WTC11 (cell line): ENCODE results near the gene KIAA0232. TPM values are rescaled to one million over a fixed set of nuclear protein-coding genes. Genes with fewer than 3 reads are reported as not detected.

Experiments
- ATAC-seq: fragments of 200-7000 bp; cut with Tn5 transposase; 2 replicates; pipeline ENCODE4 v1.10.0; 2021; ENCODE audit warnings: mild to moderate bottlenecking, moderate library complexity
- CTCF ChIA-PET: fragments of 300-600 bp; sonication (Branson Sonifier 250); formaldehyde crosslinking; loops from one replicate; lab custom pipeline; 2021; ENCODE audit warnings: antibody characterized with exemption; lab: Charles Lee
- POLR2A ChIA-PET: fragments of 350-600 bp; sonication (Branson Sonifier 250); formaldehyde crosslinking; loops from one replicate; lab custom pipeline; 2021; ENCODE audit warnings: antibody characterized with exemption; lab: Charles Lee
- DNase-seq: peaks from one replicate; pipeline ENCODE4 v3.0.0; 2021; ENCODE audit warnings: low spot score
- H3K27ac Mint-ChIP-seq: 2 replicates; pipeline ENCODE4 v1.8.0; 2021; ENCODE audit warnings: mixed read lengths
- H3K27me3 Mint-ChIP-seq: 2 replicates; pipeline ENCODE4 v1.8.0; 2021; ENCODE audit warnings: low read depth, mild to moderate bottlenecking, moderate library complexity, mixed read lengths
- H3K36me3 Mint-ChIP-seq: 2 replicates; pipeline ENCODE4 v1.8.0; 2021; ENCODE audit warnings: mixed read lengths
- H3K4me1 Mint-ChIP-seq: 2 replicates; pipeline ENCODE4 v1.8.0; 2022; ENCODE audit warnings: mixed read lengths
- H3K4me3 Mint-ChIP-seq: 2 replicates; pipeline ENCODE4 v1.8.0; 2021; ENCODE audit warnings: mild to moderate bottlenecking, moderate library complexity, mixed read lengths
- H3K9me3 Mint-ChIP-seq: 2 replicates; pipeline ENCODE4 v1.8.0; 2021; ENCODE audit warnings: mixed read lengths
- CREB1 ChIP-seq: sonication (generic); formaldehyde crosslinking; IDR thresholded peaks from 2 replicates; pipeline ENCODE4 v1.8.0; 2023; ENCODE audit warnings: mild to moderate bottlenecking, missing genetic modification reagents
- EMX1 ChIP-seq: fragments of 250-450 bp; sonication (Bioruptor Pico); IDR thresholded peaks from 2 replicates; pipeline ENCODE4 v1.8.0; 2021; ENCODE audit warnings: mild to moderate bottlenecking
- HMGA2 ChIP-seq: fragments of 250-450 bp; sonication (Bioruptor Pico); IDR thresholded peaks from 2 replicates; pipeline ENCODE4 v1.4.0; 2021; ENCODE audit warnings: mild to moderate bottlenecking, moderate library complexity
- PRDM15 ChIP-seq: sonication (generic); formaldehyde crosslinking; IDR thresholded peaks from 2 replicates; pipeline ENCODE4 v1.8.0; 2022; ENCODE audit warnings: missing genetic modification reagents
- RELA ChIP-seq: sonication (generic); formaldehyde crosslinking; IDR thresholded peaks from 2 replicates; pipeline ENCODE4 v1.8.1; 2022; ENCODE audit warnings: missing genetic modification reagents, mild to moderate bottlenecking, borderline replicate concordance
- SP1 ChIP-seq: sonication (generic); formaldehyde crosslinking; conservative IDR thresholded peaks from 2 replicates; pipeline ENCODE4 v1.8.1; 2022; ENCODE audit warnings: missing genetic modification reagents
- ZNF138 ChIP-seq: sonication (generic); formaldehyde crosslinking; conservative IDR thresholded peaks from 2 replicates; pipeline ENCODE4 v1.8.1; 2022; ENCODE audit warnings: mild to moderate bottlenecking, moderate library complexity, missing genetic modification reagents
- ZNF232 ChIP-seq: sonication (generic); formaldehyde crosslinking; IDR thresholded peaks from 2 replicates; pipeline ENCODE4 v1.8.0; 2022; ENCODE audit warnings: mild to moderate bottlenecking, missing genetic modification reagents
- ZNF263 ChIP-seq: sonication (generic); formaldehyde crosslinking; IDR thresholded peaks from 2 replicates; pipeline ENCODE4 v1.8.1; 2022; ENCODE audit warnings: low read depth, mild to moderate bottlenecking, moderate library complexity, missing genetic modification reagents
- total RNA-seq: library from RNA; stranded (reverse); gene quantifications from 3 replicates; pipeline ENCODE4 v1.2.3, GENCODE V29; 2021
- TF ChIP-seq, protein P1 (sequence below): fragments of 250-450 bp; sonication (Bioruptor Pico); conservative IDR thresholded peaks from 2 replicates; pipeline ENCODE4 v1.9.0; 2021; ENCODE audit warnings: mild to moderate bottlenecking
- TF ChIP-seq, protein P2 (sequence below): sonication (generic); formaldehyde crosslinking; IDR thresholded peaks from 2 replicates; pipeline ENCODE4 v1.8.1; 2023; ENCODE audit warnings: mild to moderate bottlenecking, missing genetic modification reagents, borderline replicate concordance
- TF ChIP-seq, protein P3 (sequence below): sonication (generic); formaldehyde crosslinking; IDR thresholded peaks from 2 replicates; pipeline ENCODE4 v1.8.1; 2022; ENCODE audit warnings: mild to moderate bottlenecking, moderate library complexity, missing genetic modification reagents
- TF ChIP-seq, protein P4 (sequence below): fragments of 250-450 bp; sonication (Bioruptor Pico); IDR thresholded peaks from 2 replicates; pipeline ENCODE4 v1.9.0; 2021; ENCODE audit warnings: mild to moderate bottlenecking

The KIAA0232 gene
- total RNA-seq, 1 experiment from 2014 or later = 23.2 TPM

DNA sequence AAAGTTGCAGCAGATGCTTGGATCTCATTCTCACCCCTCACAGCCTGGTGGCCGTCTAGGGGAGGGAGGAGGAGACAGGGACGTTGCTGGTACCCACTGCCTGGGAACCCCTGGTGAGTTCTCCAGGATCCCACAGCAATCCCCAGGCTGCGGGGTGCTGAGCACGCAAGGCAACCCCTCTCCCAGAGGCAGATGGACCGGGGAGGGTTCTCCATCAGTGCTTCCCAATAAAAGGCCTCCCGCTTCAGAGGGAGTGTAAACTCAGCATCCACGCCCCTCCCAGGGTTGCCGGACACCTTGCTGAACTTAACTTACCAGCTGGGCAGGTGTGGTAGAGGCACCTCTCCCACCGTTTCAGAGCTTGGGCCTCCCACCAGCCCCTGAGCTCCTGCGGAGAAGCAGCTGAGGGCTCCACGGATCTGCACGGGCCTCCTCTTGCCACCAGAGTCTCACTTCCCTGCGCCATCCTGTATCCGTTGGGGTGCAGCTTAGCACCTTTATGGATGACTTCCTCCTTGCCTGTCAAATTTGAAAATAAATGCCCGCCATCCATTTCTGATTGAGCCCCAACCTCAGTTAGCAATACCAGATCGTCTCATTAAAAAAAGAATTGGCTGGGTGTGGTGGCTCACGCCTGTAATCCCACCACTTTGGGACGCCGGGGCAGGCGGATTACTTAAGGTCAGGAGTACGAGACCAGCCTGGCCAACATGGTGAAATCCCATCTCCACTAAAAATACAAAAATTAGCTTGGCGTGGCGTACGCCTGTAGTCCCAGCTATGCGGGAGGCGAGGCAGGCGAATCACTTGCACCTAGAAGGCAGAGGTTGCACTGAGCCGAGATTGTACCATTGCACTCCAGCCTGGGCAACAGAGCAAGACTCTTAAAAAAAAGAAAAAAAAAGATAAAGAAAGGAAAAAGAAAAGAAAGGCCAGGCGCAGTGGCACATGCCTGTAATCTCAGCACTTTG is 112.3 kb downstream of the KIAA0232 start (continued):
- TF ChIP-seq PRDM15 (CRISPR knock-in tag) = no peak
- TF ChIP-seq, protein P1, sequence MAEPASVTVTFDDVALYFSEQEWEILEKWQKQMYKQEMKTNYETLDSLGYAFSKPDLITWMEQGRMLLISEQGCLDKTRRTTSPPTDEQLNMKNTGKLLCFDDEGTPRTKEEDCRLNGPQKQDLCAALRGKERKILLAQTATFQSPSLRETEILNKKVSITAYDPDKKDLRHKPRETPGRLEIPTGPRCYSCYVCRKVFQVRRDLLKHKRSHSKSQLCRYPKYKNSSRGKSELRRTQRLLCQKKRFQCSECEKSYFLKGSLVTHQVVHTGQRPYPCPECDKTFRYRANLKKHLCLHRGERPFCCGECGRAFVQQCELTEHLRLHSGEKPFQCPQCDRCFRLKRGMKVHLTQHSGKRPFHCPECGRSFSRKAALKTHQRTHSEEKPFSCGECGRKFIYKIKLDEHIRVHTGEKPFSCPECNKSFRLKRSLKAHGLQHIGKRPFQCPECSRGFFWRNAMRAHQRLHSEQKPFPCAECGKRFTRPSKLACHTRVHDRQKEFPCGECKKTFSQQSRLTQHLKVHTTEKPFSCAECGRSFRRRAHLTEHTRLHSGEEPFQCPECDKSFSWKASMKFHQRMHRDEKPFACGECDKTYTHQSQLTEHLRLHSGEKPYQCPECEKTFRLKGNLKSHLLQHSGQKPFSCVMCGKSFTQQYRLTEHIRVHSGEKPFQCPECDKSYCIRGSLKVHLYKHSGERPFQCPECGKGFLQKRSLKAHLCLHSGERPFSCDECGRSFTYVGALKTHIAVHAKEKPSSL (CRISPR knock-in tag) = no peak
- no peak for TF ChIP-seq HMGA2 (CRISPR knock-in tag)
- TF ChIP-seq SP1 (CRISPR knock-in tag) = no peak

- H3K36me3 Mint-ChIP-seq = no peaks in the 10 kb centered on the region
- H3K27ac Mint-ChIP-seq = no peak overlapping the region
- H3K4me3 Mint-ChIP-seq = no peak overlapping the region
- H3K9me3 Mint-ChIP-seq = peaks cover 2% of the 10 kb centered on the region; the same call in 1 of the 2 replicates
- DNase-seq (no peak), ATAC-seq (no peak)
- no peaks in the 10 kb centered on the region for H3K27me3 Mint-ChIP-seq
- TF ChIP-seq, protein P2, sequence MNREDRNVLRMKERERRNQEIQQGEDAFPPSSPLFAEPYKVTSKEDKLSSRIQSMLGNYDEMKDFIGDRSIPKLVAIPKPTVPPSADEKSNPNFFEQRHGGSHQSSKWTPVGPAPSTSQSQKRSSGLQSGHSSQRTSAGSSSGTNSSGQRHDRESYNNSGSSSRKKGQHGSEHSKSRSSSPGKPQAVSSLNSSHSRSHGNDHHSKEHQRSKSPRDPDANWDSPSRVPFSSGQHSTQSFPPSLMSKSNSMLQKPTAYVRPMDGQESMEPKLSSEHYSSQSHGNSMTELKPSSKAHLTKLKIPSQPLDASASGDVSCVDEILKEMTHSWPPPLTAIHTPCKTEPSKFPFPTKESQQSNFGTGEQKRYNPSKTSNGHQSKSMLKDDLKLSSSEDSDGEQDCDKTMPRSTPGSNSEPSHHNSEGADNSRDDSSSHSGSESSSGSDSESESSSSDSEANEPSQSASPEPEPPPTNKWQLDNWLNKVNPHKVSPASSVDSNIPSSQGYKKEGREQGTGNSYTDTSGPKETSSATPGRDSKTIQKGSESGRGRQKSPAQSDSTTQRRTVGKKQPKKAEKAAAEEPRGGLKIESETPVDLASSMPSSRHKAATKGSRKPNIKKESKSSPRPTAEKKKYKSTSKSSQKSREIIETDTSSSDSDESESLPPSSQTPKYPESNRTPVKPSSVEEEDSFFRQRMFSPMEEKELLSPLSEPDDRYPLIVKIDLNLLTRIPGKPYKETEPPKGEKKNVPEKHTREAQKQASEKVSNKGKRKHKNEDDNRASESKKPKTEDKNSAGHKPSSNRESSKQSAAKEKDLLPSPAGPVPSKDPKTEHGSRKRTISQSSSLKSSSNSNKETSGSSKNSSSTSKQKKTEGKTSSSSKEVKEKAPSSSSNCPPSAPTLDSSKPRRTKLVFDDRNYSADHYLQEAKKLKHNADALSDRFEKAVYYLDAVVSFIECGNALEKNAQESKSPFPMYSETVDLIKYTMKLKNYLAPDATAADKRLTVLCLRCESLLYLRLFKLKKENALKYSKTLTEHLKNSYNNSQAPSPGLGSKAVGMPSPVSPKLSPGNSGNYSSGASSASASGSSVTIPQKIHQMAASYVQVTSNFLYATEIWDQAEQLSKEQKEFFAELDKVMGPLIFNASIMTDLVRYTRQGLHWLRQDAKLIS (CRISPR knock-in tag) = no peak
- no peak for TF ChIP-seq RELA (CRISPR knock-in tag)
- TF ChIP-seq CREB1 (CRISPR knock-in tag) = no peak
- TF ChIP-seq ZNF232 (CRISPR knock-in tag) = no peak
- ChIA-PET CTCF (no interaction called here), POLR2A (no interaction called here)
- H3K4me1 Mint-ChIP-seq = peaks cover 3% of the 10 kb centered on the region
These were observed 113.5 kb downstream of the KIAA0232 start for GRCh38 chr4:6896035-6896434.

- POLR2A ChIA-PET = no interaction called here
- TF ChIP-seq, protein P2 (CRISPR knock-in tag) = no peak
- TF ChIP-seq, protein P3, sequence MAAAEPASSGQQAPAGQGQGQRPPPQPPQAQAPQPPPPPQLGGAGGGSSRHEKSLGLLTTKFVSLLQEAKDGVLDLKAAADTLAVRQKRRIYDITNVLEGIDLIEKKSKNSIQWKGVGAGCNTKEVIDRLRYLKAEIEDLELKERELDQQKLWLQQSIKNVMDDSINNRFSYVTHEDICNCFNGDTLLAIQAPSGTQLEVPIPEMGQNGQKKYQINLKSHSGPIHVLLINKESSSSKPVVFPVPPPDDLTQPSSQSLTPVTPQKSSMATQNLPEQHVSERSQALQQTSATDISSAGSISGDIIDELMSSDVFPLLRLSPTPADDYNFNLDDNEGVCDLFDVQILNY (CRISPR knock-in tag) = no peak
- TF ChIP-seq, protein P4, sequence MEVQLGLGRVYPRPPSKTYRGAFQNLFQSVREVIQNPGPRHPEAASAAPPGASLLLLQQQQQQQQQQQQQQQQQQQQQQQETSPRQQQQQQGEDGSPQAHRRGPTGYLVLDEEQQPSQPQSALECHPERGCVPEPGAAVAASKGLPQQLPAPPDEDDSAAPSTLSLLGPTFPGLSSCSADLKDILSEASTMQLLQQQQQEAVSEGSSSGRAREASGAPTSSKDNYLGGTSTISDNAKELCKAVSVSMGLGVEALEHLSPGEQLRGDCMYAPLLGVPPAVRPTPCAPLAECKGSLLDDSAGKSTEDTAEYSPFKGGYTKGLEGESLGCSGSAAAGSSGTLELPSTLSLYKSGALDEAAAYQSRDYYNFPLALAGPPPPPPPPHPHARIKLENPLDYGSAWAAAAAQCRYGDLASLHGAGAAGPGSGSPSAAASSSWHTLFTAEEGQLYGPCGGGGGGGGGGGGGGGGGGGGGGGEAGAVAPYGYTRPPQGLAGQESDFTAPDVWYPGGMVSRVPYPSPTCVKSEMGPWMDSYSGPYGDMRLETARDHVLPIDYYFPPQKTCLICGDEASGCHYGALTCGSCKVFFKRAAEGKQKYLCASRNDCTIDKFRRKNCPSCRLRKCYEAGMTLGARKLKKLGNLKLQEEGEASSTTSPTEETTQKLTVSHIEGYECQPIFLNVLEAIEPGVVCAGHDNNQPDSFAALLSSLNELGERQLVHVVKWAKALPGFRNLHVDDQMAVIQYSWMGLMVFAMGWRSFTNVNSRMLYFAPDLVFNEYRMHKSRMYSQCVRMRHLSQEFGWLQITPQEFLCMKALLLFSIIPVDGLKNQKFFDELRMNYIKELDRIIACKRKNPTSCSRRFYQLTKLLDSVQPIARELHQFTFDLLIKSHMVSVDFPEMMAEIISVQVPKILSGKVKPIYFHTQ = no peak
- no peak for TF ChIP-seq ZNF263 (CRISPR knock-in tag)
- TF ChIP-seq EMX1 (CRISPR knock-in tag) = no peak
- TF ChIP-seq ZNF138 = no peak
These were observed 116.2 kb downstream of the KIAA0232 start for GRCh38 chr4:6898763-6899162.

More at GRCh38 chr4:6898763-6899162, 116.2 kb downstream of the KIAA0232 start:
- Mint-ChIP-seq H3K27ac (no peak overlapping the region), H3K4me1 (no peaks in the 10 kb centered on the region), H3K4me3 (no peak overlapping the region), H3K27me3 (no peaks in the 10 kb centered on the region), H3K9me3 (peaks cover 2% of the 10 kb centered on the region; the same call in 1 of the 2 replicates), H3K36me3 (no peaks in the 10 kb centered on the region)
- no peak for DNase-seq
- ATAC-seq = no peak
- CTCF ChIA-PET = interaction anchor here (0.6 to 2.6 kb wide), 2 partner anchors 25 to 75 kb away, joined by 3 to 13 read pairs; no protein-coding TSS in a partner anchor
